ENCODE measurements around the gene PRKAG2.
"Not testable (repeated sequence)": the region's sequence is repeated elsewhere in the genome, so short reads cannot be mapped to it uniquely, and the experiment has no call there.

The PRKAG2 gene

DNA sequence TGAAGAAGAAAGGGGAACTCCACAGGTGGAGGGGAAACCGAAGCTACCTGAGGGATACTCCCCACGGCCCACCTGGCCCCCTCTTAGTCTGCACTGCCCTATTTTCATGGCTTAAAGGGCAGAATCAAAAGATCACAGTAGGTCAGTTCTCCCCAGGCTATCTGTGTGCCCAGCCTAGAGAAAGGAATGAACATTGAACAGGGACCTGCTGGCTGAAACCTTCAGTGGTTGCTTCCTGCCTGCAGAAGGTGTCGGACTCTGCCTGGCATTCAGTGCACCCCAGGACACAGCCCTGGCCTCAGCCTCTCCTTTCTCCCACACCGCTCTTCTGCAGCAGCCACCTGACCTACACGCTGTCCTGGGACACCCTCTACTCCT lies 74.5 kb downstream of the PRKAG2 start:
- no peak for DNase-seq (ENCODE audit: low read depth, low spot score)

DNA sequence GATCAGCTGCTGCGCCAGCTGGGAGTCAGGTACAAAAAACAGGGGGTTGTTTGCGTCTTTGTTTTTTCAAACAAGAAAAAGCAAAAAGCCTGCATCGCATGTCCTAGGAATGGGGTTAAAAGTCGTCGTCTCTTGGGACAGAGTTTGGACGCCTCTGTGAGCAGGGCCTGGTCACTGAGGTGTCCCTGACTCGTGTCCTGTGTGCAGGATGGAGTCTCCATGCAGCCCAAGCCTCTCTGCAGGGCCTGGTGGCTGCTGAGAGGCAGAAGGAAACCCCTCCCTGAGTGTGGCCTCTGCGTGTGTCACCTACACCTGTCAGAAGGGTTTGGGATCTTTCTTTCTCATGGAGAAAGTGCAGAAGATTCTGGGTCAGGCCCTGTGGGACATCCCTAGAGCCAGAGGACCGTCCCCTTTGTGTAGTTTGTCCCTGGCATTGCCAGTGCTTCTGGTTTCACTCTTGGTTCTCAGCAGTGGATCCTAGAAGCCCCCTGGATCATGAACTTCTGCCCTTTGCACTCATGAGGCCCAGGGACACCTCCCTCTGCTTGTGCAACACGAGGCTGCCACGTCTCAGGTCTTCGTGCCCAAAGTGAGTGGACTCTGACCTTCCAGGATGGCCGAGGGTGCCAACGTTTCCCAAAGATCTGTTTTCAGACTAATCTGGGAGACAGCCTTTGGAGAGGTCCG lies 75.0 kb downstream of the PRKAG2 start:
- DNase-seq (ENCODE audit: low read depth, low spot score): no peak

DNA sequence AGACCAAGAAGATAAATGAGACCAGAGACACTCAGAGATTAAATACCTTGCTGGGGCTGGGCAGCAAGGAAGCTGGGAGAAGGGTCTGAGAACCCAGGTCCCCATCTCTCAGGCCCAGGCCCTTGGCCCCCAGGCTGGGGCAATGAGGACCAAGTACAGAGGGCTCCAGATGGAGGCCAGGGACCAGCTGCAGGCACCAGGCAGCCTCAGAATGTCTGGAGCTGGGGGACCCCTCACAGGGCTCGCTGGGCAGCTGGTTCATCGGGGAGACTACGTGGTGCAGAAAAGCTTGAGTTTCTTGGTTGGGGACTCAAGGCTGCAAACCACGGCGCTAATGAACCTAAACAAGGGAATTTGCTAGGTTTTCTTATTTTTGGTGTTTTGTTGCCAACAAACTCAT lies 75.6 kb downstream of the PRKAG2 start:
- DNase-seq (ENCODE audit: low read depth, low spot score): no peak

DNA sequence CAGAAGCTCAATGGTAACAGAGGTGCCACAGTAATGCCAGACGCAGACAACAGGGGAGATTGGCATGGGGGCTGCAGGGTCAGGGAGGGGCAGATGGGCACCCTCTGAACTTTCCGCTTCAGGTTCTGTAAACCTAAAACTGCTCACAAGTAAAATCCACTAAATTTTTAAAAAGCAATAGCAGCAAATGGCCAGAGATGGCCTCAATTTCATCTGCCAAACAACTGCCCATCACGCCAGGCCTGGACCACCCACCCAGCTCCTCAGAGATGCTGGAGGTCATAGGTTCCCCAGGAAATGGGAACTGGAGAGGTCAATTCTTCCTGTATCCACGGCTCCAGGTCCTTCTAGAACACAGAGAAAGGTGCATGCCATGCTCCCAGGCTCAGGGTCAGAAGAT lies 76.1 kb downstream of the PRKAG2 start:
- DNase-seq (ENCODE audit: low read depth, low spot score): no peak

GRCh38 chr7:151800391-151800790 lies 76.5 kb downstream of the PRKAG2 start:
- no peak for DNase-seq (ENCODE audit: low read depth, low spot score)

DNA sequence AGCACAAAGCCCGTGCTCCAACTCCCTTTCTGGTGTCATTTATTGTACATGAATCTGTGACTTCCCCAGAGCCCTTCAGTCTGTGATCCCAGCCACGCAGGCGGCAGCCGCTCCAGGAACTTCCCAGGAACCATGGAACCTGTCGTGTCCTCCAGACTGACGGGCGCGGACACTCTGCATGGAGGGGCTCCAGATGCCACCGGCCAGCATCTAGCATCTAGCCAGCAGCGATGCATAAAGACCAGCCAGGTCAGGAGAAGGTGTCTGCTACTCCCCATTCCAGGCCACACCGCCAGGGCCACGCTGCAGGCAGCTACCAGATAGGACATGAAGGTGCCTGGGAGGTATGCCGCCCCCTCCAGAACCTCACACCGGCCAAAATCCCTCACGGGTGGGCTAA lies 77.4 kb downstream of the PRKAG2 start:
- DNase-seq (ENCODE audit: low read depth, low spot score): no peak

DNA sequence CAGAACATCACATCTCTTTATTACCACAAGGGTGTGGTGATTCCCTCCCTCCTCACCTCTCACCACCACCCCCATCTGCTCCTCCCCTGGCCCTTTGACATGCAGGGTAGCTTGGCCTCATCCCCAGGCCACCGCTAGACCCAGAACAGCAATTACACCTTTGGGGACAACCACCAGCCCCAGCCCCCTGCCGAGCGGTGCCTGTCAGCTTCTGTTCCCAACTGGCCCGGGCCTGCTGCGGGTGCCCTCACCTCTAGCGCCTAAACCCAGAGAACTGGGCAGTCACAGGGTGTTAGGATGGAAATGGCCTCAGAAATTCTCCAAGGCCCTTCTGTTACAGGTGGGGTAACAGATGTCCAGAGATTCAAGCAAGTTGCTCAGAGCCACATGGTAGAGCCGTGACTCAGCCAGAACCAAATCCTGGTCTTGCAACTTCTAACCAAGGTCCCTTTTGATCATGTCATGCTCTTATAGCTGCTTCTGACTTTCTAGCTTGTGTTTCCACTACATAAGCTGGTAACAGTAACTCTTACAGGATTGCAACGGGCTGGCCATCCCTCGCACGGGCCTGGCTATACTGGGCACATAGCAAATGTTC lies 78.0 kb downstream of the PRKAG2 start:
- DNase-seq (ENCODE audit: low read depth, low spot score): no peak

- not testable (repeated sequence) for DNase-seq (ENCODE audit: low read depth, low spot score)
These were observed 79.1 kb downstream of the PRKAG2 start for GRCh38 chr7:151797667-151798307.

- DNase-seq (ENCODE audit: low read depth, low spot score): no peak
These were observed 79.9 kb downstream of the PRKAG2 start for GRCh38 chr7:151796871-151797537.

GRCh38 chr7:151796091-151796870 lies 80.6 kb downstream of the PRKAG2 start:
- no peak for DNase-seq (ENCODE audit: low read depth, low spot score)

- no peak for DNase-seq (ENCODE audit: low read depth, low spot score)
These were observed 81.6 kb downstream of the PRKAG2 start for GRCh38 chr7:151795168-151795811.

DNA sequence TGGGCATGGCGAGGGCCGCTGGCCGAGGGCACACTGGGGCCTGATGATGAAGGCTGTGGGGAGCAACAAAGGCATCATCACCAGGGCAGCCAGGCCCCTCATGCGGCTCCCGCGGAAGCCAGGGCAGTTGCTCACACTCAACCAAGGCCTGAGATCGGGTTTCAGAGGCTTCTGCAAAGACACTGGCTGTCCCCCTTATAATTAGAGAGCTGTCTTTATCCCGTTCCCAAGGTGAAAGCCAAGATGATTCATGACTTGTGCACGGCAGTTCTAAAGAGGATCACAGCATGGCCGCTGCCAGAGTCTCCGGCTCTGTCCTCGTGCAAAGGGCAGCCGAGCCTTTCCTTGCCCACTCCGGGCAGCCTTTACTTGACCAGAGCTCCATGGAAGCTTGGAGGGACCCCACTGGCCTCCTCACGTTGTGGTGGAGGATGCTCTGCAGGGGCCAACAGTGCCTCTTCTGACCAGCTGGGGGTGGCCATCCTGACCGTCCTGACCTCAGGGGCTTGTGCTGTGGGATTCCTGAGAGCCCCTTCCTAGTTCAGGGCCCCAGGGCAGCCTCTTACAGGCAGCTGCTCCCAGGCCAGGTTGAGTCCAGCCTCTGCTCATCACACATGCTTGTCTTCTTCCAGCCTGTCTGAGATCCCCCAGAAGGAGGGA lies 82.3 kb downstream of the PRKAG2 start:
- no peak for DNase-seq (ENCODE audit: low read depth, low spot score)

GRCh38 chr7:151793991-151794507 lies 82.9 kb downstream of the PRKAG2 start:
- no peak for DNase-seq (ENCODE audit: low read depth, low spot score)

DNA sequence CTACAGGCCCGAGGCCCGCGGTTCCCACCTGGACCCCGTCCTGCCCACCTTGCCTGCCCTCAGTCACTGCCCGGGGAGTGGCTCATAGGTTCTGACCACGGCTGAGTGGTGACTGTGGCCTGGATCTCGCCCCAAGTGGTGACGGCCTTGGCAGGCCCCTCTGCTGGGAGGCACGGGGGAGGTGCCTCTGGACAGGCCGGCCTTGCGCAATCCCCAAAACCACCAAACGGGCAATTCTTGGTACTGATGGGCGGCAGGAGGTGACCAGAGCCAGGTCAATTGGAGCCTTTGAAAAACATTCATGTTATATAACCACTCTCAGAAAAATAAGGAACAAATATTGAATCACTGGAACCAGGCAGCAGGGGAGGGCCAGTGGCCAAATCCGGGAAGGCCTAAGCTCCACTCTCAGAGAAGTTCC lies 83.4 kb downstream of the PRKAG2 start:
- DNase-seq (ENCODE audit: low read depth, low spot score): no peak

DNA sequence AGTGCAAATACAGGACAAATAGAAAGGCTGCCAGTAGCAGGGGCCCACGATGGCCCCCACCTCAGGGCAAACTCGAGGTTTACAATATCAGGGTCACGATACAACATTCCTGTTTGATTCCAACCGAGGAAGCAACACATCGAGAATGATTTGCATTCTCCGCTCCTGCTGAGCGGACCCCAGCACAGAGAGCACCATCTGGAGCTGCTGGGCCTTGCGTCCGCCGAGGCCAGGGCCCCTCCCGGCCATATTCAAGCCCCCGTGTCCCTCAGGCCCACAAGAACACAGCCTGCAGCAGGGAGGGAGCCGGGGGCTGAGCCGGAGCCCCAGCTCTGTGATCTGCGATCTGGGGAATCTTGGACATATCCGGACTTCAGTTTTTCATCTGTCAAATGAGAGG lies 84.3 kb downstream of the PRKAG2 start:
- DNase-seq (ENCODE audit: low read depth, low spot score): no peak

- DNase-seq (ENCODE audit: low read depth, low spot score): no peak
These were observed 84.8 kb downstream of the PRKAG2 start for GRCh38 chr7:151792086-151792485.

- DNase-seq (ENCODE audit: low read depth, low spot score): no peak
These were observed 85.9 kb downstream of the PRKAG2 start for GRCh38 chr7:151790830-151791620.

DNA sequence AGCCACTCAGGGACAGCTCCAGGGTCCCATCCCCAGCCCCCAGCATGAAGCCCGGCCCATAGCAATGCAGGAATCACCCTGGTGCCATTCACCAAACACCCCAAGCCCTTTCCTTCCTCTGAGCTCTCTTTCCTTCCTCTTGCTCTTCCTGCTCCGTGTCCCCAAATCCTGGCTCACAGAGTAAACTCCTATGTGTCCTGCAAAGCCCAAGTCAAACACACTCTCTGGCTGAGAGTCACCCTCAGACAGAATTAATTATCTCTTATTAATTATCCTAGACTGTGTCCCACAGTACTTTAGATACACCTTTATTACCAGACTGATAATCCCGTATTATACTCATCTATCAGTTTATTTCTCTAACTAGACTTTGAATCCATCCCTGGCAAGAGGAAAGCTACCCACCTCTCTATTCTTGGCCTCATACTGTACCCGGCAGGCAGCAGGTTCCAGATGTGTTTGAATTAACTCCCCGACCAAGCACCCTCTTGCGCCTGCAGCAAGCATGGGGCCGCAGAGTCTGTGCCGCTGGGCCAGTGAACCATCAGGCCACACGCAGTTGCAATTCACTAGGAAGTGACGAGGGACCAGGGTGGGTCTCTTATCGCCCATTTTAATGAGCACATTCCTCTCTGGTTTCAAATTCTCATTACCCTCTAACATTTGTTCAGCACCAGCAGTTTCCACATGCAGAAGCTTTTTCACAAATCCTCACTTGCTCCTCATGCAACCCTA lies 86.7 kb downstream of the PRKAG2 start:
- no peak for DNase-seq (ENCODE audit: low read depth, low spot score)

GRCh38 chr7:151789380-151789947 lies 87.5 kb downstream of the PRKAG2 start:
- DNase-seq (ENCODE audit: low read depth, low spot score): no peak
